ENCODE data around the gene SLC6A3.
A peak's percentile ranks its signal among the peaks of the same experiment; 100 is the strongest.

DNA sequence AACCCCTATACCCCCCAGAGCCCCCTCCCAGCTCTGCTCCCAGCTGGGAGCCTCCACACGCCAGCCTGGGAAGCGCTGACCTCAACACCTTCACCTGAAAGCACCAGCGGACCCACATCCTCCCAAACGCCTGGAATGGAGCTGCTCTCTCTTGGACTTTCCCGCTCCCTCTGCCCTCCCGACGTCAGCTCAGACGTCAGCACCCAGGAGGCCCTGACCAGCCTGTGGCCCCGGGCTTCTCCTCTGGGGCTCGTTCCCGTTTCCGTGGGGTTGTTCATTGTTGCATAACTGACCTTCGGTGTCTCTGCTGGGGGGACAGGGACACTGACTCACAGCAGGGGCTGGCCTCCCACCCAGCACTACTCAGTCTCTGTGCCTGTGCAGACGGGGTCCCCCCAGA is 35.0 kb upstream of the SLC6A3 start:
- no peak for TF ChIP-seq POLR2A (IDR thresholded peaks at IDR 0.05)
- TF ChIP-seq, protein P1, sequence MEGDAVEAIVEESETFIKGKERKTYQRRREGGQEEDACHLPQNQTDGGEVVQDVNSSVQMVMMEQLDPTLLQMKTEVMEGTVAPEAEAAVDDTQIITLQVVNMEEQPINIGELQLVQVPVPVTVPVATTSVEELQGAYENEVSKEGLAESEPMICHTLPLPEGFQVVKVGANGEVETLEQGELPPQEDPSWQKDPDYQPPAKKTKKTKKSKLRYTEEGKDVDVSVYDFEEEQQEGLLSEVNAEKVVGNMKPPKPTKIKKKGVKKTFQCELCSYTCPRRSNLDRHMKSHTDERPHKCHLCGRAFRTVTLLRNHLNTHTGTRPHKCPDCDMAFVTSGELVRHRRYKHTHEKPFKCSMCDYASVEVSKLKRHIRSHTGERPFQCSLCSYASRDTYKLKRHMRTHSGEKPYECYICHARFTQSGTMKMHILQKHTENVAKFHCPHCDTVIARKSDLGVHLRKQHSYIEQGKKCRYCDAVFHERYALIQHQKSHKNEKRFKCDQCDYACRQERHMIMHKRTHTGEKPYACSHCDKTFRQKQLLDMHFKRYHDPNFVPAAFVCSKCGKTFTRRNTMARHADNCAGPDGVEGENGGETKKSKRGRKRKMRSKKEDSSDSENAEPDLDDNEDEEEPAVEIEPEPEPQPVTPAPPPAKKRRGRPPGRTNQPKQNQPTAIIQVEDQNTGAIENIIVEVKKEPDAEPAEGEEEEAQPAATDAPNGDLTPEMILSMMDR (IDR thresholded peaks at IDR 0.05 in 8 of 11, conservative IDR thresholded peaks at IDR 0.05 in 3 of 11) = peak in 3 of 11 experiments; percentile 2 to 54 (median 8)

All from spleen (tissue), 7 donors.